ENCODE data around the gene BCL2.
A peak's percentile ranks its signal among the peaks of the same experiment; 100 is the strongest.

Gene BCL2

DNA sequence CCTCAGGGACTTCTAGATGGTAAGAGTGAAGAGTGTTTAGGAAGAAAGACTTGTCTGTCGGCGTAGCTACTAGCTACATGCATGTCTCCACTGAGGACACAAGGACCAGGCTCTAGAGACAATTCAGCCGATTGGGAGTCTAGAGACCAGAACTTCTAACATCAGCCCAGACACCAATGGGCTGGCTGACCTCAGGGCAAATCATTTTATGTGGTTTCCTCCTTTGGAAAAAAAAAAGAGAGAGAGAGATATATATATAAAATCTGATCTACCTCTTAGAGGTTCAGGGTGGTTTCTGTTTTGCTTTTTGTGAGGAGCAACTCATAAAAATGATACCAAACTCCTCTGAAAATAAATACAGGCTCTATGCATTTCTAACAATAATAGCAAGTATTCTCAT, 212.8 kb downstream of the BCL2 start:
- DNase-seq (ENCODE audit: low read depth) = no peak

DNA sequence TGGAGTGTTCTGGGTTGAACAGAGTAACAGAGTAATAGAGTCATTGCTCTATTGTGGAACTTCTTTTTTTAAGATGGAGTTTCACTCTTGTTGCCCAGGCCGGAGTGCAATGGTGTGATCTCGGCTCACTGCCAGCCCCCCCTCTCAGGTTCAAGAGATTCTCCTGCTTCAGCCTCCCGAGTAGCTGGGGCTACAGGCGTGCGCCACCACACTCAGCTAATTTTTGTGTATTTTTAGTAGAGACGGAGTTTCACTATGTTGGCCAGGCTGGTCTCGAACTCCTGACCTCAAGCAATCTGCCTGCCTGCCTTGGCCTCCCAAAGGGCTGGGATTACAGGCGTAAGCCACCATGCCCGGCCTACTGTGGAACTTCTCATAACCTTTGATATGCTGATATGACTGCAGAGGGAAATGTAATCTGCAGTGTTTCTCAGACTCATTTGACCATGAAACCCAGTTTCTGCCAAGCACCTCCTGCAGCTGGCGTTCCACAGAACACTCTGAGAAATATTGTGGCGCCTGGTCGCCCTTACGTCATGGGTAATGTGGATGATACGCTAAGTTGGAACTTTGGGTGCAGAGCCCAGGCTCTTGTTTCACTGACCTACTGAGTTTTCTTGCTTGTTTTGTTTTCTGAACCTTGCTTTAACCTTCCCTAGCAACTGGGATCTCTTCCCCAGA, 213.8 kb downstream of the BCL2 start:
- no peak for DNase-seq (ENCODE audit: low read depth)

DNA sequence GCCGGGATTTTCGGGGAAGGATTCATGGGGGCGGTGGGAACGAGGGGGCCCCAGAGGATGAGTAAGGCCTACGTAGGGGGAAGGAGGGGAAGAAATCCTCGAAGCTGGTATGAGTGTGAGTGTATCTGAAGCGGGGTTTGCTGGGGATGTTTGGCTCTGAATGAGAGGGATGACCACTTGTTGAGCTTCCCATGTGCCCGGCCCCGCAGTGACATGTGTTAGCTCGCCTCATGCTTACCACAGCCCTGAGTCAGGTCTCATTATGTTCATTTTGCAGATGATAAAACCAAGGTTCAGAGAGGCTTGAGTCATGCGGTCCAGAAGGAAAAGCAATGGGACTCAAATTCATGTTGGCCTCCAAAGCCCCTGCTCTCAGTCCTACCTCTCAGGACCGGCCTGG, 214.7 kb downstream of the BCL2 start:
- DNase-seq (ENCODE audit: low read depth) = no peak

DNA sequence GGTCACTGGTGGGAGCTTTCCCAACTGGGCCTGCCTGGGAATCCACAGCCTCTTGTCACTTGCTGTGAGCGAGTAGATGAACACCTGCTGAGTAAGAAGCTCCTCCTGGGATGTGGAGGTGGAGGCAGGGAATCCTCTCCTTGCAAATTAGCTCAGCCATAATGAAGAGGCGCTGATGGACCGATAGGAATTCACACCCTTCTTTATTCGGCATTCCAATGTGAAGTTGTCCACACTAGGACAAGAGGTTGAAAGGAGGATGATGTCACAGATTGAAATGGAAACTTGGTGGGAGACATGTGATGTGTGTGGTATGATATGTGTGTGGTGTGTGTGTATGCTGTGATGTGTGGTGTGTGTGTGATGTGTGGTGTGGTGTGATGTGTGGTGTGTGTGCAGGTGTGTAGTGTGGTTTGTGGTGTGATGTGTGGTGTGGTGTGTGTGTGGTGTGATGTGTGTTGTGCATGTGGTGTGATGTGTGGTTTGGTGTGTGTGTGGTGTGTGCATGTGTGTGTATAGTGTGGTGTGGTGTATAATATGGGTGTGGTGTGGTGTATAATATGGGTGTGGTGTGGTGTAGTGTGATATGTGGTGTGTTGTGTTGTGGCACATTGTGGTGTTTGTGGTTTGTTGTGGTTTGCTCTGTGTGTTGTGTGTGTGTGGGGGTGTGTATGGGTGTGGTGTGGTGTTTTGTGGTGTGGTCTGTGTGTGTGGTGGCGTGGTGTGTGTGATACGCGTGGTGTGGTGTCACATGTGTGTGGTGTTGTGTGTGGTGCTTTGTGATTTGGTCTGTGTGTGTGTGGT, 216.4 kb downstream of the BCL2 start:
- DNase-seq (ENCODE audit: low read depth) = no peak

DNA sequence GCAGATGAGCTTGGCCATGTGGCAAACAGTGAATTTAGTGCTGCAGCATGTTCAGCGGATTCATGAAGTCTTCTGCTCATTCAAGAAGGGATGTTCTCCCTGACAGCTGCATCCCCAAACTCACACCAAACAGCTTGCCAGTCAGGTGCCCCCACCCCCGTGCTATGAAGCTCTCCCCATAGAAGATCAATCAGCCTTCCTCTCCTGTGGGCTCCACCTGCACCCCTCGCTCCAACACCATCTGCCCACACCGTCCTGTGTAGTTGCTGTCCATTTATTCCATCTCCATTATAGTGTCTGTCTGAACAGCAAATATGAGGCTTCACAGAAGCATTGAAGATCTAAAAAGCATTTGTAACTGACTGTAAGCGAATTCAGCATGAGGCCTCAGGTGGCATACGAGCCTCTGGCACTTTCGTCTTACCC, 218.9 kb downstream of the BCL2 start:
- no peak for DNase-seq (ENCODE audit: low read depth)

DNA sequence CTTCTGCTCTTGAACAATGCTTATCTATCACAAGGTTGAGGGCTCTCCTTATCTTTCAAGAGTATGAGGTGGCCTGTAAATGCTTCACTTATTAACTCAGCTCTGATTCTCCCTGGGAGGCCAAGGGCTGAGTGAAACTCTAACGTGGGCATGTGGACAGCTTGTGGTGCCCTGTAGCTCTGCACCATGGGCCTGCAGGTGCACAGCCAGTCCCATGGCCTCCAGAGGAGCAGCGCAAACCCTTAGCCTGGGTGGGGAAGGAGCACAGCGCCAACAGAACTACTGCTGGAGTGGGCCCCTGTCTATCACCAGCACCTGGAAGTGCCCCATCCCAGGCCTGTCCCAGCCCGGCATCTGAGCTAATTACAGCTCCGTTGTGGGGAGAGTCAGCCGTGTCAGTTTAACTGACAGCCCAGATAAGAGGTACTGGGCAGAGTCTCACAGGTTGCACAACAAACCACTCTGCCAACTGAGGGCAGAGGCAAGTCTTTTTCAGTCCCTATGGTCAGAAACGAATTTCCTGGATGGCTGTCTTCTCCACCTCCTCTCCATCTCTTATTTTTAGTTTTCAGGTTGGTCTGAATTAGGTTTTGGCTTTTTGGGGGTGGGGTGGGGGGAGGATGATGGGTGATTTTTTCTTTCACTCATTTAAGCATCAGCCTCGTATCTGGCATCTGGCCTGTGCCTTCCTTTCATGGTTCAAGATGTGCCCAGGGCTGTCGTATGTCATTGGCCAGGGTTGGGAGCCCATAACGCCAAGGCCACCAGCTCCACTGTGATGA, 219.5 kb downstream of the BCL2 start:
- no peak for DNase-seq (ENCODE audit: low read depth)

DNA sequence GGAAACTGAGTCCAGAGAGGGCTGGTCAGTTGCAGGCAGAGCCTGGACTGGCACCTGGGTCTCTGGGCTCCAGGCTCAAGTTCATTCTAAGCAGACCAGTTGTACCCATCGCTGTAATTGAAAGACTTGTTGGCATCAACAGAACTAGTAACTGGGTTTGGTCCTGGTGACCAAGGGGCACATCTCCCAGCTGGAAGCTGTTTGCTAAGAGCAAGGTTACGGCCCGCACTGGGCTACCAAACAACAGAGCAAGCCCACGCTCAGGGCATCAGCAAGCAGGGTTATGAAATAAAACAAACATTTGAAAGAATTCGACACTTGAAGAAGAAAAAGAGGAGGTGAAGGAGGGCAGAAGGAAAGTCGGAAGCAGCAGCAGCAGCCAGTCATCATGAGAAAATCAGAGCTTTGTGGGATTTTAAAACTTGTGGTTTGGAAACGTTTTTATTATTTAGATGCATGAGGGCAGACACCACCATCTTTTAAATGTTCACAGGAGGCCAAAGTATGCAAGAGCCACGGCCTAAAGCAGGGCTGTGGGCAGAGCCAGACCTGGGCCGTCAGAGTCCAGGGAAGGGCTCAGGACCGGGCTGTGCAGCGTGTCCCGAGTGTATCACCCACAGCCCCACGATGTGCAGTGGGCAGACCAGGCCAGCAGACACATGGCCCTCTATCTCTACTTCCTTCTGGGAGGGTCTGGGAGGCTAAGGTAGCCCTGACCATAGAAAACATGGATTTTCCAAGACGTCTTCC, 220.3 kb downstream of the BCL2 start:
- DNase-seq (ENCODE audit: low read depth) = no peak

DNA sequence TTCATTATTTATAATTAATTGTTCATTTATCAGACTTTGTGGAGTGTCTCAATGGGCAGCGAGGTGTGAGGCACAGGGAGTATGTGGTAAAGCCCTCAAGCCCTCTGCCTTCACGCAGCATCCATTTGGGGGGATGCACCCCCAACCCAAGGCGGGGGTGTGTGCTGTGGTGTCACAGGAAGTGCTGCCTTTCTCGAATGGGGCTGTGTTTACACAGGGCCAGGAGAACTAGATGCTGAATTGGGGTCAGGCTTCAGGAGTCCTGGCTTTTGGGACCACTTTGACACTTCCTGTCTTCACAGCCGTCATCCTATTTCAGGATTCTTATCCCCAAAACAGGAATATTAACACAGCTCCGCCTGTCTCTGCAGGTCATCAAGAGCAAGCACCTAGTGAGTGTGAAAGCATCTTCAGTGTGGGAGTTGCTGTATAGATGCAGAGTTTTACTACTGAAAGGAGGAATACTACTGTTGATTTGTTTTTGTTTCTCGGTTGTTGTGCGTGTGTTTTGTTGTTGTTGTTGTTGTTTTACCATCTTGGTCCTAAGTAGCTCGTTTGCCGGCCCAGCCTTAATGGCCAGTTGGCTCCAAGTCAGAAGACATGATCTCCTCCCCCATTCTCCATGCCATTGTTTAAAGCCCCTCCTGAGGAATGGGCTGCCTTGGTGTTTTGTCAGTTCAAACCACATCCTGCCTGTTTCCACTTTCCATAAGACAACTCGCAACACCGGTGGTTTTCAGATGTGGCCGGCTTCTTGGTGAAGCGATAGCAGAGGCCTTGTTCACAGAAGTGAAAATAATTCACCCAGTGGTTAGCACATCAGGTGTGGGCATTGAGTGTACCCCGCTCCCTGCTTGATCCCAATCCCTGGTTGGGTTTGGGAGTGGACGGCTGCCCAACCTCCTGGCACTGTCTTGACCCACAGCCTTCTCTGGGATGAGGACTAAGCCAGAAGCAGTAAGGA, 221.3 kb downstream of the BCL2 start:
- DNase-seq (ENCODE audit: low read depth) = no peak

DNA sequence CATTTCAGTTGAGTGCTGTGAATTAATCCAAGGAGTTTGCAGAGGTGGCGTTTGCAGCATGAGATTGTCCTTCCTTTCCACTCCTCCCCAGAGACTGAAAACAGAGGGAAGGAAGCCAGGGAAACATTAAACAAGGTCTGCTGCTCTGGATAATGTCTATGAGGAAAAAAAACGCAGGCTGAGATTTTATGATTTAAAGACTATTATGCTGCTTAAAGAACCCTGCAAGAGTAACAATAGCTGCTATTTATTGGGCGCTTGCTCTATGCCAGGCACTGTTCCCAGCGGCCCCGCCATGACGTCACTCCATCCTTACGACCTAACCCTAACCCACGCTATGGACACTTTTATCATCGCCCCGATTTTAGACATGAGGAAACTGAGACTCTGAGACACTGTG, 222.4 kb downstream of the BCL2 start:
- DNase-seq (ENCODE audit: low read depth) = no peak

DNA sequence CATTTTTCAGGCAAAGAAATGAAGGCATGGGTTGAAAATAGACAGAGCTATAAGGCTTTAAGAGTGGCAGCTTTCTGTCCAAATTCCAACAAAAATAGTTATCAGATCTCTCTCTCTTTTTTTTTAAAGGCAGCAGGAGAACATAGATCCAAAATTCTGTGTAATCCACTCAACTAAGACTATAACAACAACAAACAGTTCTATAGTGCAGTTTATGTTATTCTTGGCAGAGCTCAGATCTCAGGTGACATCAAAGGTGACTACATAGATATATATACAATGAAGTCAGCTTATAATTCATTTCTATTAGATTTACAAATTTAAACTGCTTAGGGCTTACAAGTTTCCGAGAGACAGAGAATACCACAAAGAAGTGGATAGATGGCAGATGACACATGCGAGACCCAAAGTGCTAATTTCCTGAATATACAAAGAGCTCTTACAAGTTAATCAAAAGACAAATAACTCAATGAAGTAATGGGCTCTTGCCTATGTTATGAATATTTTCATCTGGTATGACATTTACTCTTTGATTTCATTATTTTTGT, 223.2 kb downstream of the BCL2 start:
- DNase-seq (ENCODE audit: low read depth) = no peak

DNA sequence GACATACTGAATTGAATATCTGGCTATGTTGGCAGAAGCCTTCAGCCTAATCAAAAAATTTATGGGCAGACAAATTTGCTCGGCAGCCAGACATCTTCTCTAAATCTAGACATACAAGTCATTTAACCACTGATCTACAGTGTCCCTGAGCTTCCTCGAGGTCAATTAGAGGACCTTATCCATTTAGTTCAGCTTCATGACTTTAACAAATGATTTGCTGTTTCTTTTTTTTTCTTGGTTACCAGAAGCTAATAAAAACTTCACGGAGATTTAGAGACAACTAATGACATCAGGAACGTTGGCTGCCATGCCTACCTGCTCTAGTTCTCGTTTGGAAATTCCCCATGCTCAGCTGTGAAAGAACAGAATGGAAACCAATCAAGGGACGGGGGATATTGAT, 223.8 kb downstream of the BCL2 start:
- DNase-seq (ENCODE audit: low read depth) = no peak

DNA sequence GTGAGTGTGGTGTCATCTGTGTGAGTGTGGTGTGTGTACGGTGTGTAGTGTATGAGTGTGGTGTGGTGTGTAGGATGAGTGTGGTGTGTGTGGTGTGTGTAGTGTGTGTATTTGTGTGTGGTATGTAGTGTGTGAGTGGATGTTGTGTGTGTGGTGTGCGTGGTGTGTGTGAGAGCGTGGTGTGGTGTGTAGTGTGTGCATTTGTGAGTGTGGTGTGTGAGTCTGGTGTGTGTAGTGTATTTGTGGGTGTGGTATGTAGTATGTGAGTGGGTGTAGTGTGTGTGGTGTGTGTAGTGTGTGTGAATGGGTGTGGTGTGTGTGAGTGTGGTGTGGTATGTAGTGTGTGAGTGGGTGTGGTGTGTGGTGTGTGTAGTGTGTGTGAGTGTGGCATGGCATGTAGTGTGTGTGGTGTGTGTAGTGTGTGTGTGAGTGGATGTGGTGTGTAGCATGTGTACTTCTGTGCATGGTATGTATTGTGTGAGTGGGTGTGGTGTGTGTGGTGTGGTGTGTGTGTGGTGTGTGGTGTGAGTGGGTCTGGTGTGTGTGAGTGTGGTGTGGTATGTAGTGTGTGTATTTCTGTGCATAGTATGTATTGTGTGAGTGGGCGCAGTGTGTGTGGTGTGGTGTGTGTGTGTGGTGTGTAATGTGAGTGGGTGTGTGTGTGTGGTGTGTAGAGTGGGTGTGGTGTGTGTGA, 227.8 kb downstream of the BCL2 start:
- DNase-seq (ENCODE audit: low read depth) = no peak

DNA sequence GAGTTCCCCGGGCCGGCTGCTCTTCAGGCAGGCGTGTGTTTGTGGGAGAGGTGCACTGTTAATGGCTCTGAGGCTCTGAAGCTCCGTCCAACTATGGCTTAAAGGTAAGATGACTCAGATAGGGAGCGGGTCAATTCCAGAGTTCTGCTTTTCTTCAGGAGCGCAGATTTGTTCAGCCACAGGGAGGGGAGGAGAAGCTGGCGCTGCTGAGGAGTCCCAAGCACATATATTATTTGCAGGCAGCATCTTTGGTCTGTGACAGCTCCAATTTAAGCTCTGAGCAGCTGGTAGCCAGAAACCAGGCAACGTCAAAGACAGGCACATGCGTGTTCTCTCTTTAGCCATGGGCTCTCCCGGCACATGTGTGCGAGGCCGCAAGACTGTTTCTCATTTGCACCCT, 229.2 kb downstream of the BCL2 start:
- no peak for DNase-seq (ENCODE audit: low read depth)

DNA sequence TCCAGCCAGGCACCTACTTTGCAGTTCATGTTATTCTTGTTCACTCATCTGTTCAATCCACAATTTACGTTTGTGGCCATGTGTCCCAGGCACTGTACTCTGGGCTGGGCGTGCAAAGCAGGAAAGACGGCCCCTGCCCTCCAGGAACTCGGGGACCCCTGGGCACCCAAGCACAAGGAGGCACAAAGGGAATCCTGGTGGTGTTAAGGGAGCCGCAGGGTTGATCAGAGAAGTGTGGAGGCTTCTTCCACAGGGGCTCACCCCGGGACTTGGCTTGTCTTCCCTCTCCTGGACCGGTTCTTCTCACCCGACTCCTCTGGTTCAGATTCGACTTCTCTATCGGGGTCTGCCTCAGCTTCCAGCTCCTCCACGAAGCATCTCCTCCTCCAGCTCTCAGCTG, 230.5 kb downstream of the BCL2 start:
- no peak for DNase-seq (ENCODE audit: low read depth)

DNA sequence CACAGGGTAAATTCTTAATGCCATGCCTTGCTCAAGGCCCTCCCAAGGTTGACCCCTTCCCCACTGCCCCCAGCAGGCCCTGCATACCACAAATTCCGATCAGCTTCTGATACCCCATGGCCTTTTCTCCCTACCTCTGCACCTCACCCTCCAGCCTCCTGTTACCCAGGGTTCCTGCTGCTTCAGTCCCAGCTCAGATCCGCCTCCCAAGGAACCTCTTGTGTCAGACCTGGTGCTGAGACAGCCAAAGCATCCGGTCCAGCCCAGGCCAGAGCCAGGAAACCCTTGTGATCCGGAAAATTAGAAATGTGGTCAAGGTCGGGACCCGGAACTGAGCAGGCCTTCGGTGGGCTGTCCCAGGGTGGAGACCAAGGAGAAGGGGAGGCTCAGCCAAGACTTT, 231.3 kb downstream of the BCL2 start:
- no peak for DNase-seq (ENCODE audit: low read depth)

DNA sequence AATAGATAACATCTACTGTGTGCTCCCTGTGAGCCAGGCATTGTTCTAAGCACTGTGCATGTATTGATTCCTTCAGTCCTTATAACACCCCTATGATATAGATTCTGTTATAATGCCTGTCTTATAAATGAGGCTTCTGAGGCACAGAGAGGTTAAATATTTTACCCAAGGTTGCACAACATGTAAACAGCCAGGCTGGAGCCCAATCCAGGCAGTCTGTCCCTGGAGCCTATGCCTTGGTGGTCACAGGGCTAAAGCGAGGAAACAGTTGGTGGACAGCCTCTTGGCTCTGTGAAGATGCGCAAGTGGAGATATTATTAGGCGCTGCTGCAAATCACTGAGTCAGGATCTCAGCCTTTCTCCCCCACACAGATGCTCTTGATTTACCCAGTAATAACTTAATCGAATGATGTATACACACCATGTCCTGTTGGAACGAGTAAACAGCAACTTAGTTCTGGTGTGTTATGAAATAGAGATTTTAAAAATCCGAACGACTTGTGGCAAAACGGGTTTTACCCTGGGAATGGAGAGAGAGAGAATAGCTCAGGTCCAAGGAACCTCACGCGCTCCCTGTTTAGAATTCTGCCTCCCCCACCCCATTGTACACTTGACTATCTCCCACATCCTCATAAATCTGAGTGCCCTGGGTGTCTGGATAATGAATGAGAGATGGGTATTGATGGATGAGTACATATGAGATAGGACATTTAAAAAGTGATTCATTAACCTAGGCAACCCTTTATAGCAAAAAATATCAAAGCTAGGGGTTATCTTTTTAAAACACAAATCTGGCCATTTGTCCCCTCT, 231.9 kb downstream of the BCL2 start:
- DNase-seq (ENCODE audit: low read depth) = no peak

DNA sequence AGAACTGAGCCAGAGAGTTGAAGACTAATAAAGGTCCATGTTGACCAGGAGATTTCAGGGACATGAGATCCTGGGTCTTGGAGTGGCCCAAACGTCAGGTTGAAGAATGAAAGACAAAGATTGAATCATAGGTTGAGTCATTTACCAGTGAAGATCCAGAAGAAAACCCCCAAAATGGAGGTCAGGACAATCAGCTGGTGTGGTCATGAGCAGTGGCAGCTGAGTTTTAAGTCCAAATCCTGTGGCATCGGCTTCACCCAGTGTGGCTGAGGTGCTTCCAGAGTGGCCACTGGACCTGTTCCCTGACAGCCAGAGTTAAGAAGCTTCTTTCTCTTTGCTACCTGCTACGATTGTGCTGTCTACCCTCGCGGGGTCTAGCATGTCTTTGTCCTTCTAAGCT, 234.0 kb downstream of the BCL2 start:
- DNase-seq (ENCODE audit: low read depth) = no peak

DNA sequence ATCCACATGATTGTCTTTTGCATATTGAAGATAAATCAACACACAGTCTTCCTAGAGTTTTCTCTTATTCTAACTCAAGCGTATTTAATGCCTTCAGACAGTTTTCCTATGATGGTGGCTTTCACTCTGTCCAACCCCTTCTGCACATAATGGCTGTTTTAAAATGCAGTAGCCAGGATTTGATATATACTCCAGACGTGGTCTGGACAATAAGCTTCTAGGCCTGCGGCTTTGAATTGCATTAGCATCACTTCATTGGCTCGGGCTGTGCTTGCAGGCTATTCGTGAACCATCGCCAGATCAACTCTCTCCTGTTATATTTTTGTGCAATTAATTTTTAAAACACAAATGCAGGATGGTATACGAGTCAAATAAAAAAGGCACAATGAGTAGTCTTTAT, 235.3 kb downstream of the BCL2 start:
- no peak for DNase-seq (ENCODE audit: low read depth)

DNA sequence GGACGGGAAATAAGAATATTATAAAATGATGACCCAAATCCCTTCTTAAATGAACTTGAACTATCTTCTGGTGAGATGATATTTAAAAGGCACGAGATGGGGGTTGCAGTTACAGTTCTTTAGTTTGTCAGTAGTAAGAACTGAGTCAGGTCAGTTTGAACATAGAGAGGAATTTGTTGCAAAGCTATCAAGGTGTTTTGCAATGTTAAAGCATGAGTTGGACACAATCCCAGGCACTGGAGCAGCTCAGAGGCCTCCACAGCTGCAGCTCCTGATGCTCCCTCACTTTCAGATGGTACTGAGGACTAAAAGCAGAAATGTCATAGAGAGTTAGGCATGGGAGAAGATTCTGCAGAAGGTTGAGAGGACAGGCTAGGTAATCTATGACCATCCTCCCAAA, 236.0 kb downstream of the BCL2 start:
- peak; percentile 57 for DNase-seq (ENCODE audit: low read depth)

Measured in iris pigment epithelial cell (primary cell).